Activated CD4-positive, alpha-beta T cell treated with anti-CD3 and anti-CD28 coated beads, Interleukin-2, Interleukin-6, amounts not matched to agents 100 ng/mL and 50 ng/mL, durations not matched to agents 16 hours and 8 hours (primary cell): ENCODE measurements around the gene PPP1R15A.
"Not testable (repeated sequence)": the region's sequence is repeated elsewhere in the genome, so short reads cannot be mapped to it uniquely, and the experiment has no call there.

Source experiments
- DNase-seq: peaks from one replicate; pipeline ENCODE4 v3.0.0-alpha.2; 2020

Gene PPP1R15A

GRCh38 chr19:48872182-48872883 is at the start of gene PPP1R15A:
PPP1R15A (plus strand) TSS chr19:48872421; CDS start chr19:48873234, 813 bp downstream.
- peak; percentile 99 for DNase-seq

- DNase-seq = no peak
These were observed 49.7 kb upstream of the PPP1R15A start for GRCh38 chr19:48822514-48822913.

GRCh38 chr19:48826606-48827020 is 45.6 kb upstream of the PPP1R15A start:
- DNase-seq = no peak

- DNase-seq = no peak
These were observed 42.1 kb upstream of the PPP1R15A start for GRCh38 chr19:48830088-48830487.

GRCh38 chr19:48830965-48831364 is 41.3 kb upstream of the PPP1R15A start:
- DNase-seq = no peak

- no peak for DNase-seq
These were observed 39.2 kb upstream of the PPP1R15A start for GRCh38 chr19:48833049-48833448.

- DNase-seq = no peak
These were observed 38.2 kb upstream of the PPP1R15A start for GRCh38 chr19:48833977-48834376.

GRCh38 chr19:48835734-48836088 is 36.5 kb upstream of the PPP1R15A start:
- DNase-seq = peak; percentile 96

GRCh38 chr19:48836089-48837017 is 35.9 kb upstream of the PPP1R15A start, which contains the start of gene HSD17B14:
HSD17B14 (minus strand) TSS chr19:48836491; CDS start chr19:48836411, 80 bp downstream.
- no peak for DNase-seq

- DNase-seq = peak; percentile 88
These were observed 35.1 kb upstream of the PPP1R15A start for GRCh38 chr19:48837051-48837524.

GRCh38 chr19:48837687-48838086 is 34.5 kb upstream of the PPP1R15A start:
- no peak for DNase-seq

- no peak for DNase-seq
These were observed 31.2 kb upstream of the PPP1R15A start for GRCh38 chr19:48841047-48841446.

GRCh38 chr19:48841571-48841970 is 30.6 kb upstream of the PPP1R15A start:
- no peak for DNase-seq

- DNase-seq = peak; percentile 65
These were observed 29.4 kb upstream of the PPP1R15A start for GRCh38 chr19:48842789-48843162.

- no peak for DNase-seq
These were observed 27.7 kb upstream of the PPP1R15A start for GRCh38 chr19:48844472-48844871.

- DNase-seq = no peak
These were observed 26.8 kb upstream of the PPP1R15A start for GRCh38 chr19:48845384-48845783.

GRCh38 chr19:48846659-48847058 is 25.6 kb upstream of the PPP1R15A start:
- not testable (repeated sequence) for DNase-seq

GRCh38 chr19:48852292-48852691 is 19.9 kb upstream of the PPP1R15A start:
- no peak for DNase-seq

GRCh38 chr19:48853483-48853882 is 18.7 kb upstream of the PPP1R15A start:
- DNase-seq = no peak

GRCh38 chr19:48854103-48854502 is 18.1 kb upstream of the PPP1R15A start:
- DNase-seq = no peak

GRCh38 chr19:48856921-48857320 is 15.3 kb upstream of the PPP1R15A start:
- no peak for DNase-seq

GRCh38 chr19:48858984-48859710 is 13.1 kb upstream of the PPP1R15A start:
- peak; percentile 84 for DNase-seq
